SK-N-SH (cell line): ENCODE data around the gene FAM219A. TPM values are rescaled to one million over a fixed set of nuclear protein-coding genes. Genes with fewer than 3 reads are reported as not detected.

ENCODE experiments used
- CTCF ChIA-PET: fragments of 300-600, 350-600 bp; formaldehyde crosslinking; extraction: SDS; loops from one replicate; lab custom pipeline; 2021; lab: Yijun Ruan, JAX
- POLR2A ChIA-PET: fragments of 350-600 bp; sonication (Branson Sonifier 250); formaldehyde crosslinking; extraction: SDS; loops from one replicate; lab custom pipeline; 2020; ENCODE audit warnings: antibody characterized with exemption, inconsistent platforms; lab: Yijun Ruan, JAX
- DNase-seq: peaks from one replicate; pipeline ENCODE4 v3.0.0; 2012
- H2AFZ ChIP-seq: fragments of 200-600 bp; sonication (generic); 2 replicates; pipeline ENCODE4 v1.8.1; 2016; ENCODE audit warnings: antibody characterized with exemption, mild to moderate bottlenecking, low read depth
- H3F3A ChIP-seq: fragments of 200-600 bp; sonication (generic); replicated peaks from 2 replicates; pipeline ENCODE3; 2016; ENCODE audit warnings: antibody characterized with exemption, mild to moderate bottlenecking; ENCODE audit not compliant: insufficient read depth
- H3K27ac ChIP-seq, 2 experiments: fragments of 200-500 bp in 1 of 2; fragments of 200-600 bp in 1 of 2; sonication (Bioruptor generic) in 1 of 2; sonication (generic), shearing (Covaris generic) in 1 of 2; 2 replicates each; pipeline versions ENCODE4 v1.5.1 to v1.6.1; 2014 to 2016; ENCODE audit warnings: low read depth in 2 of 2, inconsistent platforms in 1 of 2, low read length in 1 of 2, mild to moderate bottlenecking in 1 of 2, mixed read lengths in 1 of 2
- H3K27me3 ChIP-seq: fragments of 200-600 bp; sonication (generic), shearing (Covaris generic); 2 replicates; pipeline ENCODE4 v1.6.1; 2016; ENCODE audit warnings: mixed run types; ENCODE audit not compliant: insufficient read depth
- H3K36me3 ChIP-seq, 2 experiments: fragments of 200-500 bp in 1 of 2; fragments of 200-600 bp in 1 of 2; sonication (Bioruptor generic) in 1 of 2; sonication (generic) in 1 of 2; replicated peaks in 1 of 2; 2 replicates each; pipeline versions ENCODE3 to v1.5.1; 2014 to 2016; ENCODE audit warnings: low read length in 1 of 2, mild to moderate bottlenecking in 1 of 2; ENCODE audit not compliant: insufficient read depth in 2 of 2, control insufficient read depth in 1 of 2
- H3K4me1 ChIP-seq, 2 experiments: fragments of 200-500 bp in 1 of 2; fragments of 200-600 bp in 1 of 2; sonication (Bioruptor generic) in 1 of 2; sonication (generic), shearing (Covaris generic) in 1 of 2; 2 replicates each; pipeline versions ENCODE4 v1.5.1 to v1.6.1; 2014 to 2016; ENCODE audit warnings: low read depth in 1 of 2, low read length in 1 of 2, mixed run types in 1 of 2; ENCODE audit not compliant: insufficient read depth in 2 of 2, control insufficient read depth in 1 of 2
- H3K4me2 ChIP-seq: fragments of 200-600 bp; sonication (generic), shearing (Covaris generic); 2 replicates; pipeline ENCODE4 v1.6.1; 2017; ENCODE audit warnings: mixed run types
- H3K4me3 ChIP-seq, 2 experiments: fragments of 200-500 bp in 1 of 2; fragments of 200-600 bp in 1 of 2; sonication (Bioruptor generic) in 1 of 2; sonication (generic), shearing (Covaris generic) in 1 of 2; 2 replicates each; pipeline versions ENCODE4 v1.5.1 to v1.8.1; 2014 to 2016; ENCODE audit warnings: low read depth in 2 of 2, inconsistent platforms in 1 of 2, low read length in 1 of 2, mild to moderate bottlenecking in 1 of 2, mixed read lengths in 1 of 2, moderate library complexity in 1 of 2
- H3K79me2 ChIP-seq: fragments of 200-600 bp; sonication (generic); 2 replicates; pipeline ENCODE4 v1.8.1; 2017; ENCODE audit warnings: mild to moderate bottlenecking; ENCODE audit not compliant: insufficient read depth
- H3K9ac ChIP-seq: fragments of 200-600 bp; sonication (generic); 2 replicates; pipeline ENCODE4 v1.6.1; 2017; ENCODE audit warnings: mixed run types
- H3K9me2 ChIP-seq: fragments of 200-600 bp; sonication (generic); 2 replicates; pipeline ENCODE4 v1.6.1; 2017; ENCODE audit warnings: mixed run types
- H3K9me3 ChIP-seq: fragments of 200-600 bp; sonication (generic); 2 replicates; pipeline ENCODE4 v1.6.1; 2017; ENCODE audit warnings: mixed run types, mild to moderate bottlenecking, moderate library complexity
- H4K20me1 ChIP-seq: fragments of 200-600 bp; sonication (generic); 2 replicates; pipeline ENCODE4 v1.6.1; 2017; ENCODE audit warnings: mild to moderate bottlenecking, mixed run types; ENCODE audit not compliant: insufficient read depth
- ELF1 ChIP-seq: IDR thresholded peaks from 2 replicates; pipeline ENCODE4 v1.4.0; 2012
- EP300 ChIP-seq, 2 experiments: IDR thresholded peaks; 2 replicates each; pipeline versions ENCODE4 v1.4.0 to v1.6.1; 2012; ENCODE audit warnings: borderline replicate concordance in 1 of 2, low read depth in 1 of 2, low read length in 1 of 2
- GABPA ChIP-seq: IDR thresholded peaks from 2 replicates; pipeline ENCODE4 v1.4.0; 2012; ENCODE audit warnings: low read depth, mild to moderate bottlenecking
- MAX ChIP-seq: IDR thresholded peaks from 2 replicates; pipeline ENCODE4 v1.4.0; 2012; ENCODE audit warnings: low read depth
- MEF2A ChIP-seq: IDR thresholded peaks from 2 replicates; pipeline ENCODE4 v1.4.0; 2012; ENCODE audit warnings: low read depth, borderline replicate concordance
- MXI1 ChIP-seq: IDR thresholded peaks from 2 replicates; pipeline ENCODE4 v1.6.1; 2012; ENCODE audit warnings: mild to moderate bottlenecking, low read depth, low read length, improper control_type of control experiment
- NRF1 ChIP-seq: IDR thresholded peaks from 2 replicates; pipeline ENCODE4 v1.6.1; 2012; ENCODE audit warnings: low read depth, mild to moderate bottlenecking, low read length
- PBX3 ChIP-seq: IDR thresholded peaks from 2 replicates; pipeline ENCODE4; 2012
- POLR2AphosphoS5 ChIP-seq: IDR thresholded peaks from 2 replicates; pipeline ENCODE4 v1.6.1; 2012; ENCODE audit warnings: low read depth, low read length
- SIN3A ChIP-seq: IDR thresholded peaks from 2 replicates; pipeline ENCODE4 v1.6.1; 2012; ENCODE audit warnings: low read depth, mild to moderate bottlenecking, low read length, moderate library complexity, borderline replicate concordance
- TAF1 ChIP-seq: IDR thresholded peaks from 2 replicates; pipeline ENCODE4 v1.6.1; 2012; ENCODE audit warnings: low read depth, mild to moderate bottlenecking, low read length, moderate library complexity, borderline replicate concordance
- TCF12 ChIP-seq: IDR thresholded peaks from 2 replicates; pipeline ENCODE4 v1.4.0; 2012
- TEAD4 ChIP-seq: IDR thresholded peaks from 2 replicates; pipeline ENCODE4 v1.4.0; 2012; ENCODE audit warnings: mild to moderate bottlenecking, borderline replicate concordance; ENCODE audit not compliant: insufficient read depth
- YY1 ChIP-seq: IDR thresholded peaks from 2 replicates; pipeline ENCODE4 v1.4.0; 2012; ENCODE audit warnings: low read depth, mild to moderate bottlenecking
- ZBTB33 ChIP-seq: IDR thresholded peaks from 2 replicates; pipeline ENCODE4 v1.4.0; 2012; ENCODE audit warnings: low read depth, borderline replicate concordance
- WGBS: methylation state at CpG from one replicate; pipeline ENCODE4 v1.1.6; 2017; ENCODE audit warnings: low lambda C conversion rate; 5-methylcytosine and 5-hydroxymethylcytosine counted together
- polyA plus RNA-seq, 3 experiments: library from polyadenylated mRNA; depleted of rRNA; stranded (reverse); fragments of >200 nt; gene quantifications; 2 replicates each; pipeline ENCODE4 v1.2.3, GENCODE V29; 2012
- TF ChIP-seq, protein P1 (sequence below): fragments of 200-600 bp; sonication (generic); IDR thresholded peaks from 2 replicates; pipeline ENCODE4 v1.6.1; 2017; ENCODE audit warnings: antibody characterized with exemption, mild to moderate bottlenecking, moderate library complexity
- TF ChIP-seq, protein P2 (sequence below): IDR thresholded peaks from 2 replicates; pipeline ENCODE4 v1.4.0; 2012; ENCODE audit warnings: low read depth, borderline replicate concordance

Gene FAM219A
- 15.7 and 18.5 TPM in 2 replicates for polyA plus RNA-seq (2012; rRNA removed)
- 10.6 and 13.3 TPM in 2 replicates for polyA plus RNA-seq (2012; cell fraction: cytosol; rRNA removed)
- polyA plus RNA-seq (2012; cell fraction: nucleus; rRNA removed), result 44.4 and 52.5 TPM in 2 replicates

GRCh38 chr9:34458013-34458958, at the start of gene FAM219A, which contains the start of gene DNAI1:
Gene FAM219A (minus strand): TSS chr9:34458570. CDS start chr9:34458263, 307 bp downstream.
Gene DNAI1 (plus strand): TSS chr9:34458805. CDS start chr9:34459006, 201 bp downstream.
- H3K27ac ChIP-seq, result peak within 1 kb of the TSS; percentile 61 to 82
- peak; percentile 99 for DNase-seq
- H3K4me2 ChIP-seq, result peak within 1 kb of the TSS; percentile 75
- ChIA-PET CTCF (interaction anchor here (0.9 to 3.4 kb wide), 4 partner anchors 27 to 133 kb away, joined by 3 to 28 read pairs (median 4); no protein-coding TSS in a partner anchor), POLR2A (interaction anchor here (0.9 to 1.7 kb wide), 3 partner anchors 27 to 120 kb away, joined by 3 to 5 read pairs (median 4); no protein-coding TSS in a partner anchor)
- H3K9me2 ChIP-seq, result no peaks in the 10 kb centered on the region
- H2AFZ ChIP-seq, result peak within 1 kb of the TSS; percentile 80
- H4K20me1 ChIP-seq, result peaks cover 37% of the 10 kb centered on the region
- H3K27me3 ChIP-seq, result no peaks in the 10 kb centered on the region
- H3F3A ChIP-seq, result peaks cover 10% of the 10 kb centered on the region
- H3K9ac ChIP-seq, result peak within 1 kb of the TSS; percentile 83
- H3K9me3 ChIP-seq, result no peaks in the 10 kb centered on the region
- peak within 1 kb of the TSS; percentile 76 to 77 for H3K4me3 ChIP-seq
- WGBS, result under 1% methylated on average over 31 of the region's 94 CpGs
- H3K79me2 ChIP-seq, result peaks cover 46% of the 10 kb centered on the region
- H3K36me3 ChIP-seq, result no peaks in the 10 kb centered on the region
- H3K4me1 ChIP-seq, result peaks cover 20 to 21% of the 10 kb centered on the region in 2 experiments; a peak in 2 of 4 replicates
- TF ChIP-seq TCF12, result no peak
- TF ChIP-seq TAF1, result peak; percentile 88
- TF ChIP-seq SIN3A, result peak; percentile 94
- TF ChIP-seq TEAD4, result no peak
- peak; percentile 54; the same call in 1 of the 2 replicates for TF ChIP-seq POLR2AphosphoS5
- peak; percentile 38 for TF ChIP-seq PBX3
- TF ChIP-seq, protein P1, sequence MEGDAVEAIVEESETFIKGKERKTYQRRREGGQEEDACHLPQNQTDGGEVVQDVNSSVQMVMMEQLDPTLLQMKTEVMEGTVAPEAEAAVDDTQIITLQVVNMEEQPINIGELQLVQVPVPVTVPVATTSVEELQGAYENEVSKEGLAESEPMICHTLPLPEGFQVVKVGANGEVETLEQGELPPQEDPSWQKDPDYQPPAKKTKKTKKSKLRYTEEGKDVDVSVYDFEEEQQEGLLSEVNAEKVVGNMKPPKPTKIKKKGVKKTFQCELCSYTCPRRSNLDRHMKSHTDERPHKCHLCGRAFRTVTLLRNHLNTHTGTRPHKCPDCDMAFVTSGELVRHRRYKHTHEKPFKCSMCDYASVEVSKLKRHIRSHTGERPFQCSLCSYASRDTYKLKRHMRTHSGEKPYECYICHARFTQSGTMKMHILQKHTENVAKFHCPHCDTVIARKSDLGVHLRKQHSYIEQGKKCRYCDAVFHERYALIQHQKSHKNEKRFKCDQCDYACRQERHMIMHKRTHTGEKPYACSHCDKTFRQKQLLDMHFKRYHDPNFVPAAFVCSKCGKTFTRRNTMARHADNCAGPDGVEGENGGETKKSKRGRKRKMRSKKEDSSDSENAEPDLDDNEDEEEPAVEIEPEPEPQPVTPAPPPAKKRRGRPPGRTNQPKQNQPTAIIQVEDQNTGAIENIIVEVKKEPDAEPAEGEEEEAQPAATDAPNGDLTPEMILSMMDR, result no peak
- TF ChIP-seq, protein P2, sequence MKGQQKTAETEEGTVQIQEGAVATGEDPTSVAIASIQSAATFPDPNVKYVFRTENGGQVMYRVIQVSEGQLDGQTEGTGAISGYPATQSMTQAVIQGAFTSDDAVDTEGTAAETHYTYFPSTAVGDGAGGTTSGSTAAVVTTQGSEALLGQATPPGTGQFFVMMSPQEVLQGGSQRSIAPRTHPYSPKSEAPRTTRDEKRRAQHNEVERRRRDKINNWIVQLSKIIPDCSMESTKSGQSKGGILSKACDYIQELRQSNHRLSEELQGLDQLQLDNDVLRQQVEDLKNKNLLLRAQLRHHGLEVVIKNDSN, result no peak
- TF ChIP-seq GABPA, result peak; percentile 57
- TF ChIP-seq ELF1, result peak; percentile 96
- no peak for TF ChIP-seq YY1
- peak; percentile 60; the same call in 1 of the 2 replicates for TF ChIP-seq MAX
- TF ChIP-seq EP300 (IDR thresholded peaks at IDR 0.05; ENCODE audit: borderline replicate concordance in 1 of 2, low read depth in 1 of 2, low read length in 1 of 2), result no peak
- no peak for TF ChIP-seq ZBTB33
- peak; percentile 77 for TF ChIP-seq NRF1
- TF ChIP-seq MXI1, result peak; percentile 95
- TF ChIP-seq MEF2A, result no peak
